ENCODE measurements around the gene LCE3C. TPM values are rescaled to one million over a fixed set of nuclear protein-coding genes. Genes with fewer than 3 reads are reported as not detected.

The LCE3C gene
- total RNA-seq, 1 experiment from 2014 or later: not detected

GRCh38 chr1:152626744-152627143, 26.7 kb downstream of the LCE3C start:
- H2AFZ ChIP-seq (ENCODE audit: low read length): no peak overlapping the region
- H2BK5ac ChIP-seq (ENCODE audit: insufficient read length, low read length): no peak overlapping the region
- no CpG with 5 or more reads among the region's 1 CpG for WGBS (ENCODE audit: extremely low coverage, insufficient read length, low lambda C conversion rate)

More at GRCh38 chr1:152626744-152627143, 26.7 kb downstream of the LCE3C start:
- Histone ChIP-seq H3K27ac (ENCODE audit: insufficient read length, low read depth, low read length) (no peak overlapping the region), H2AK5ac (ENCODE audit: insufficient read length, low read length) (no peak overlapping the region), H3K23ac (ENCODE audit: insufficient read length, low read depth, low read length) (no peak overlapping the region), H3K56ac (ENCODE audit: insufficient read length, low read depth, low read length) (no peak overlapping the region), H3K14ac (ENCODE audit: insufficient read depth, low read length) (no peak overlapping the region), H3K4me2 (ENCODE audit: insufficient read depth, insufficient read length, low read length) (no peak overlapping the region), H3K79me2 (ENCODE audit: insufficient read depth, low read length) (no peaks in the 10 kb centered on the region), H3K79me1 (ENCODE audit: insufficient read depth, low read depth, low read length, poor library complexity, severe bottlenecking) (no peaks in the 10 kb centered on the region), H3K27me3 (ENCODE audit: insufficient read depth, low read length) (no peaks in the 10 kb centered on the region), H3K9ac (ENCODE audit: extremely low read depth, insufficient read length, low read length) (no peak overlapping the region), H2BK120ac (ENCODE audit: low read depth, low read length, poor library complexity, severe bottlenecking) (no peak overlapping the region), H3K4ac (ENCODE audit: low read depth, low read length) (no peak overlapping the region), H2BK12ac (ENCODE audit: insufficient read length, low read depth, low read length) (no peak overlapping the region), H3T11ph (ENCODE audit: low read length) (no peak overlapping the region), H2BK20ac (ENCODE audit: low read depth, low read length, poor library complexity, severe bottlenecking) (no peak overlapping the region), H4K91ac (ENCODE audit: insufficient read length, low read depth, low read length) (no peak overlapping the region), H3K18ac (ENCODE audit: insufficient read length, low read depth, low read length) (no peak overlapping the region), H4K20me1 (ENCODE audit: control insufficient read depth, insufficient read depth, insufficient read length) (no peaks in the 10 kb centered on the region), H4K5ac (ENCODE audit: insufficient read length, low read depth, low read length) (no peak overlapping the region), H4K8ac (replicated peaks; ENCODE audit: insufficient read length, low read depth, low read length) (no peak overlapping the region), H3K4me1 (ENCODE audit: insufficient read depth, low read length) (no peaks in the 10 kb centered on the region), H3K9me3 (ENCODE audit: control insufficient read depth, low read depth, low read length) (peaks cover 96% of the 10 kb centered on the region), H2BK15ac (ENCODE audit: low read depth, low read length) (no peak overlapping the region), H3K23me2 (ENCODE audit: insufficient read length, low read depth, low read length, poor library complexity, severe bottlenecking) (no peaks in the 10 kb centered on the region)
- Mint-ChIP-seq H3K27me3 (ENCODE audit: low read depth) (peaks cover 2% of the 10 kb centered on the region), H3K4me3 (no peak overlapping the region), H3K27ac (no peak overlapping the region), H3K9me3 (peaks cover 90 to 92% of the 10 kb centered on the region in 2 experiments), H3K36me3 (ENCODE audit: insufficient read depth in 1 of 3, low read depth in 3 of 3) (peaks cover 10 to 48% (median 15%) of the 10 kb centered on the region in 3 experiments; a peak in 6 of 7 replicates), H3K4me1 (no peaks in the 10 kb centered on the region)
- TF ChIP-seq CTCF (conservative IDR thresholded peaks at IDR 0.05): no peak
- no peak for DNase-seq
